ENCODE measurements around the gene PRKCZ.

PRKCZ gene

GRCh38 chr1:2027961-2028583, 22.1 kb upstream of the PRKCZ start:
- Histone ChIP-seq H3K79me2 (ENCODE audit: control insufficient read depth, insufficient read depth, low read length, poor library complexity) (no peaks in the 10 kb centered on the region), H3K79me1 (ENCODE audit: low read length) (no peaks in the 10 kb centered on the region), H3K4me1 (ENCODE audit: control insufficient read depth in 1 of 2, insufficient read depth in 2 of 2, low read length in 2 of 2) (no peaks in the 10 kb centered on the region), H3K36me3 (ENCODE audit: control insufficient read depth in 1 of 2, insufficient read depth in 2 of 2, low read length in 2 of 2) (no peaks in the 10 kb centered on the region), H2BK120ac (ENCODE audit: insufficient read depth, low read length, poor library complexity) (no peak overlapping the region), H3K14ac (ENCODE audit: low read length) (no peak overlapping the region), H2AK5ac (ENCODE audit: low read length) (no peak overlapping the region), H3K9ac (ENCODE audit: low read length) (no peak overlapping the region), H3K27ac (ENCODE audit: low read depth, low read length) (no peak overlapping the region), H3K9me3 (ENCODE audit: insufficient read depth, low read depth, low read length) (peaks cover 4% of the 10 kb centered on the region), H3K4me2 (ENCODE audit: low read length) (no peak overlapping the region), H4K8ac (ENCODE audit: low read depth, low read length) (no peak overlapping the region), H2BK5ac (ENCODE audit: low read depth, low read length, poor library complexity) (no peak overlapping the region), H4K12ac (ENCODE audit: low read depth, low read length) (no peak overlapping the region), H3K4ac (ENCODE audit: low read depth, low read length) (no peak overlapping the region), H3K23ac (ENCODE audit: low read length) (no peak overlapping the region), H2AFZ (ENCODE audit: insufficient read depth, low read length, poor library complexity) (no peak overlapping the region), H3K4me3 (ENCODE audit: low read depth, low read length) (no peak overlapping the region), H3K27me3 (ENCODE audit: insufficient read depth, low read length) (no peaks in the 10 kb centered on the region), H2BK12ac (ENCODE audit: low read length) (no peak overlapping the region), H4K91ac (ENCODE audit: low read depth, low read length) (no peak overlapping the region), H3K18ac (ENCODE audit: low read length) (no peak overlapping the region)
- DNase-seq, result no peak
- WGBS (ENCODE audit: extremely low coverage, insufficient coverage, insufficient read length), result no CpG with 5 or more reads among the region's 46 CpGs

GRCh38 chr1:2028870-2029560, 21.2 kb upstream of the PRKCZ start:
- H3K14ac ChIP-seq (ENCODE audit: low read length), result no peak overlapping the region
- H2AFZ ChIP-seq (ENCODE audit: insufficient read depth, low read length, poor library complexity), result no peak overlapping the region
- no peaks in the 10 kb centered on the region for H3K4me1 ChIP-seq (ENCODE audit: control insufficient read depth in 1 of 2, insufficient read depth in 2 of 2, low read length in 2 of 2)
- H3K36me3 ChIP-seq (ENCODE audit: control insufficient read depth in 1 of 2, insufficient read depth in 2 of 2, low read length in 2 of 2), result no peaks in the 10 kb centered on the region
- H3K18ac ChIP-seq (ENCODE audit: low read length), result no peak overlapping the region
- no peak for DNase-seq
- no peaks in the 10 kb centered on the region for H3K79me1 ChIP-seq (ENCODE audit: low read length)
- no peak overlapping the region for H2AK5ac ChIP-seq (ENCODE audit: low read length)
- no peak overlapping the region for H3K4me2 ChIP-seq (ENCODE audit: low read length)
- no peak overlapping the region for H2BK12ac ChIP-seq (ENCODE audit: low read length)
- H3K79me2 ChIP-seq (ENCODE audit: control insufficient read depth, insufficient read depth, low read length, poor library complexity), result no peaks in the 10 kb centered on the region
- H3K27me3 ChIP-seq (ENCODE audit: insufficient read depth, low read length), result no peaks in the 10 kb centered on the region
- no peak overlapping the region for H3K27ac ChIP-seq (ENCODE audit: low read depth, low read length)
- H3K4me3 ChIP-seq (ENCODE audit: low read depth, low read length), result no peak overlapping the region
- no peak overlapping the region for H4K8ac ChIP-seq (ENCODE audit: low read depth, low read length)
- H4K12ac ChIP-seq (ENCODE audit: low read depth, low read length), result no peak overlapping the region
- no peak overlapping the region for H2BK5ac ChIP-seq (ENCODE audit: low read depth, low read length, poor library complexity)
- H3K4ac ChIP-seq (ENCODE audit: low read depth, low read length), result no peak overlapping the region
- H3K9me3 ChIP-seq (ENCODE audit: insufficient read depth, low read depth, low read length), result peaks cover 4% of the 10 kb centered on the region
- no peak overlapping the region for H3K9ac ChIP-seq (ENCODE audit: low read length)
- H4K91ac ChIP-seq (ENCODE audit: low read depth, low read length), result no peak overlapping the region
- no peak overlapping the region for H2BK120ac ChIP-seq (ENCODE audit: insufficient read depth, low read length, poor library complexity)
- H3K23ac ChIP-seq (ENCODE audit: low read length), result no peak overlapping the region
- WGBS (ENCODE audit: extremely low coverage, insufficient coverage, insufficient read length), result no CpG with 5 or more reads among the region's 26 CpGs

- Histone ChIP-seq H3K4me3 (ENCODE audit: low read depth, low read length) (no peak overlapping the region), H2BK5ac (ENCODE audit: low read depth, low read length, poor library complexity) (no peak overlapping the region), H3K79me2 (ENCODE audit: control insufficient read depth, insufficient read depth, low read length, poor library complexity) (no peaks in the 10 kb centered on the region), H3K9ac (ENCODE audit: low read length) (no peak overlapping the region), H3K4me2 (ENCODE audit: low read length) (no peak overlapping the region), H2BK120ac (ENCODE audit: insufficient read depth, low read length, poor library complexity) (no peak overlapping the region), H2BK12ac (ENCODE audit: low read length) (no peak overlapping the region), H3K4ac (ENCODE audit: low read depth, low read length) (no peak overlapping the region), H3K9me3 (ENCODE audit: insufficient read depth, low read depth, low read length) (peaks cover 4% of the 10 kb centered on the region), H4K8ac (ENCODE audit: low read depth, low read length) (no peak overlapping the region), H3K23ac (ENCODE audit: low read length) (no peak overlapping the region), H3K27ac (ENCODE audit: low read depth, low read length) (no peak overlapping the region), H2AFZ (ENCODE audit: insufficient read depth, low read length, poor library complexity) (no peak overlapping the region), H3K36me3 (ENCODE audit: control insufficient read depth in 1 of 2, insufficient read depth in 2 of 2, low read length in 2 of 2) (no peaks in the 10 kb centered on the region), H3K14ac (ENCODE audit: low read length) (no peak overlapping the region), H4K12ac (ENCODE audit: low read depth, low read length) (no peak overlapping the region), H2AK5ac (ENCODE audit: low read length) (no peak overlapping the region), H4K91ac (ENCODE audit: low read depth, low read length) (no peak overlapping the region), H3K4me1 (ENCODE audit: control insufficient read depth in 1 of 2, insufficient read depth in 2 of 2, low read length in 2 of 2) (no peaks in the 10 kb centered on the region), H3K27me3 (ENCODE audit: insufficient read depth, low read length) (no peaks in the 10 kb centered on the region), H3K79me1 (ENCODE audit: low read length) (no peaks in the 10 kb centered on the region), H3K18ac (ENCODE audit: low read length) (no peak overlapping the region)
- DNase-seq, result no peak
- no CpG with 5 or more reads among the region's 15 CpGs for WGBS (ENCODE audit: extremely low coverage, insufficient coverage, insufficient read length)
Observed at GRCh38 chr1:2029561-2029960, 20.6 kb upstream of the PRKCZ start.

- Histone ChIP-seq H3K9me3 (ENCODE audit: insufficient read depth, low read depth, low read length) (peaks cover 4% of the 10 kb centered on the region), H3K79me2 (ENCODE audit: control insufficient read depth, insufficient read depth, low read length, poor library complexity) (no peaks in the 10 kb centered on the region), H3K18ac (ENCODE audit: low read length) (no peak overlapping the region), H2BK120ac (ENCODE audit: insufficient read depth, low read length, poor library complexity) (no peak overlapping the region), H3K9ac (ENCODE audit: low read length) (no peak overlapping the region), H4K8ac (ENCODE audit: low read depth, low read length) (no peak overlapping the region), H3K23ac (ENCODE audit: low read length) (no peak overlapping the region), H4K91ac (ENCODE audit: low read depth, low read length) (no peak overlapping the region), H3K36me3 (ENCODE audit: control insufficient read depth in 1 of 2, insufficient read depth in 2 of 2, low read length in 2 of 2) (no peaks in the 10 kb centered on the region), H3K4me3 (ENCODE audit: low read depth, low read length) (no peak overlapping the region), H3K4me1 (ENCODE audit: control insufficient read depth in 1 of 2, insufficient read depth in 2 of 2, low read length in 2 of 2) (no peaks in the 10 kb centered on the region), H3K27ac (ENCODE audit: low read depth, low read length) (no peak overlapping the region), H2AK5ac (ENCODE audit: low read length) (no peak overlapping the region), H2BK5ac (ENCODE audit: low read depth, low read length, poor library complexity) (no peak overlapping the region), H3K14ac (ENCODE audit: low read length) (no peak overlapping the region), H3K4me2 (ENCODE audit: low read length) (no peak overlapping the region), H2BK12ac (ENCODE audit: low read length) (no peak overlapping the region), H2AFZ (ENCODE audit: insufficient read depth, low read length, poor library complexity) (no peak overlapping the region), H3K79me1 (ENCODE audit: low read length) (no peaks in the 10 kb centered on the region), H4K12ac (ENCODE audit: low read depth, low read length) (no peak overlapping the region), H3K4ac (ENCODE audit: low read depth, low read length) (no peak overlapping the region), H3K27me3 (ENCODE audit: insufficient read depth, low read length) (no peaks in the 10 kb centered on the region)
- WGBS (ENCODE audit: extremely low coverage, insufficient coverage, insufficient read length), result no CpG with 5 or more reads among the region's 42 CpGs
- no peak for DNase-seq
Observed at GRCh38 chr1:2030076-2030871, 19.9 kb upstream of the PRKCZ start.
